Measurements from ENCODE around the gene FGF6. TPM values are rescaled to one million over a fixed set of nuclear protein-coding genes. Genes with fewer than 3 reads are reported as not detected.
"Not testable (repeated sequence)": the region's sequence is repeated elsewhere in the genome, so short reads cannot be mapped to it uniquely, and the experiment has no call there.

Gene FGF6
- total RNA-seq, 1 donor from 2014 or later: not detected

GRCh38 chr12:4472046-4472445 lies 26.4 kb upstream of the FGF6 start:
- H3K36me3 Mint-ChIP-seq (ENCODE audit: unreplicated experiment): no peaks in the 10 kb centered on the region
- no peak for TF ChIP-seq CTCF (IDR thresholded peaks at IDR 0.05; ENCODE audit: partially characterized antibody, unreplicated experiment)

GRCh38 chr12:4471256-4471655 lies 25.6 kb upstream of the FGF6 start:
- Mint-ChIP-seq H3K27me3 (ENCODE audit: unreplicated experiment) (peaks cover 2% of the 10 kb centered on the region), H3K9me3 (ENCODE audit: unreplicated experiment) (no peaks in the 10 kb centered on the region), H3K4me3 (ENCODE audit: unreplicated experiment) (no peak overlapping the region), H3K27ac (ENCODE audit: unreplicated experiment) (no peak overlapping the region), H3K36me3 (ENCODE audit: unreplicated experiment) (no peaks in the 10 kb centered on the region), H3K4me1 (ENCODE audit: low read depth, unreplicated experiment) (no peaks in the 10 kb centered on the region)
- no peak for TF ChIP-seq CTCF (IDR thresholded peaks at IDR 0.05; ENCODE audit: partially characterized antibody, unreplicated experiment)
- no peak for DNase-seq

More at GRCh38 chr12:4472046-4472445, 26.4 kb upstream of the FGF6 start:
- Mint-ChIP-seq H3K4me3 (ENCODE audit: unreplicated experiment) (no peak overlapping the region), H3K27me3 (ENCODE audit: unreplicated experiment) (peaks cover 2% of the 10 kb centered on the region), H3K9me3 (ENCODE audit: unreplicated experiment) (no peaks in the 10 kb centered on the region), H3K27ac (ENCODE audit: unreplicated experiment) (no peak overlapping the region), H3K4me1 (ENCODE audit: low read depth, unreplicated experiment) (no peaks in the 10 kb centered on the region)
- no peak for DNase-seq

GRCh38 chr12:4468994-4469393 lies 23.4 kb upstream of the FGF6 start:
- H3K4me3 Mint-ChIP-seq (ENCODE audit: unreplicated experiment): no peak overlapping the region
- H3K27ac Mint-ChIP-seq (ENCODE audit: unreplicated experiment): no peak overlapping the region
- no peak for DNase-seq
- TF ChIP-seq CTCF (IDR thresholded peaks at IDR 0.05; ENCODE audit: partially characterized antibody, unreplicated experiment): no peak
- no peaks in the 10 kb centered on the region for H3K4me1 Mint-ChIP-seq (ENCODE audit: low read depth, unreplicated experiment)
- no peaks in the 10 kb centered on the region for H3K9me3 Mint-ChIP-seq (ENCODE audit: unreplicated experiment)
- H3K36me3 Mint-ChIP-seq (ENCODE audit: unreplicated experiment): no peaks in the 10 kb centered on the region
- no peaks in the 10 kb centered on the region for H3K27me3 Mint-ChIP-seq (ENCODE audit: unreplicated experiment)

- H3K27me3 Mint-ChIP-seq (ENCODE audit: unreplicated experiment): no peaks in the 10 kb centered on the region
- no peaks in the 10 kb centered on the region for H3K36me3 Mint-ChIP-seq (ENCODE audit: unreplicated experiment)
- TF ChIP-seq CTCF (IDR thresholded peaks at IDR 0.05; ENCODE audit: partially characterized antibody, unreplicated experiment): no peak
Observed at GRCh38 chr12:4460761-4461160, 15.1 kb upstream of the FGF6 start.

GRCh38 chr12:4455849-4456248 lies 10.2 kb upstream of the FGF6 start:
- not testable (repeated sequence) for H3K9me3 Mint-ChIP-seq (ENCODE audit: unreplicated experiment); DNase-seq; H3K36me3 Mint-ChIP-seq (ENCODE audit: unreplicated experiment); H3K4me3 Mint-ChIP-seq (ENCODE audit: unreplicated experiment); H3K27ac Mint-ChIP-seq (ENCODE audit: unreplicated experiment); H3K27me3 Mint-ChIP-seq (ENCODE audit: unreplicated experiment)
- H3K4me1 Mint-ChIP-seq (ENCODE audit: low read depth, unreplicated experiment): peaks cover 11% of the 10 kb centered on the region

More at GRCh38 chr12:4460761-4461160, 15.1 kb upstream of the FGF6 start:
- Mint-ChIP-seq H3K4me3 (ENCODE audit: unreplicated experiment) (no peak overlapping the region), H3K9me3 (ENCODE audit: unreplicated experiment) (peaks cover 2% of the 10 kb centered on the region), H3K4me1 (ENCODE audit: low read depth, unreplicated experiment) (peaks cover 8% of the 10 kb centered on the region), H3K27ac (ENCODE audit: unreplicated experiment) (no peak overlapping the region)
- no peak for DNase-seq

Data from glutamatergic neuron (in vitro differentiated cells).